ENCODE results near the gene SLC15A2.

Gene SLC15A2

GRCh38 chr3:121895121-121895520 is 920 bp downstream of the SLC15A2 start:
- CTCF ChIA-PET: interaction anchor here (1.2 to 1.8 kb wide), 2 partner anchors 14 to 418 kb away, joined by 3 to 4 read pairs; no protein-coding TSS in a partner anchor
- no peak for DNase-seq (ENCODE audit: extremely low spot score)
- TF ChIP-seq CTCF (IDR thresholded peaks at IDR 0.05; ENCODE audit: control extremely low read depth, extremely low read depth, low read depth, missing control alignments): no peak
- POLR2A ChIA-PET: no interaction called here

GRCh38 chr3:121895736-121896135 is 1.5 kb downstream of the SLC15A2 start:
- POLR2A ChIA-PET: no interaction called here
- CTCF ChIA-PET: interaction anchor here (1.2 kb wide), 1 partner anchor 417 kb away, joined by 3 read pairs; no protein-coding TSS in a partner anchor
- TF ChIP-seq CTCF (IDR thresholded peaks at IDR 0.05; ENCODE audit: control extremely low read depth, extremely low read depth, low read depth, missing control alignments): no peak
- no peak for DNase-seq (ENCODE audit: extremely low spot score)

GRCh38 chr3:121896823-121897222 is 2.6 kb downstream of the SLC15A2 start:
- CTCF ChIA-PET: interaction anchor here (1.0 kb wide), 1 partner anchor 14 kb away, joined by 3 read pairs; no protein-coding TSS in a partner anchor

GRCh38 chr3:121897296-121897695 is 3.1 kb downstream of the SLC15A2 start:
- no peak for DNase-seq (ENCODE audit: extremely low spot score)
- CTCF ChIA-PET: no interaction called here
- TF ChIP-seq CTCF (IDR thresholded peaks at IDR 0.05; ENCODE audit: control extremely low read depth, extremely low read depth, low read depth, missing control alignments): no peak
- POLR2A ChIA-PET: no interaction called here

More at GRCh38 chr3:121896823-121897222, 2.6 kb downstream of the SLC15A2 start:
- DNase-seq (ENCODE audit: extremely low spot score): no peak
- POLR2A ChIA-PET: no interaction called here
- TF ChIP-seq CTCF (IDR thresholded peaks at IDR 0.05; ENCODE audit: control extremely low read depth, extremely low read depth, low read depth, missing control alignments): no peak

GRCh38 chr3:121913305-121913990 is 19.2 kb downstream of the SLC15A2 start:
- ChIA-PET CTCF (interaction anchor here (2.3 kb wide), 1 partner anchor 8 kb away, joined by 5 read pairs; no protein-coding TSS in a partner anchor), POLR2A (no interaction called here)
- no peak for DNase-seq (ENCODE audit: extremely low spot score)
- TF ChIP-seq CTCF (IDR thresholded peaks at IDR 0.05; ENCODE audit: control extremely low read depth, extremely low read depth, low read depth, missing control alignments): no peak

GRCh38 chr3:121914081-121914998 is 20.1 kb downstream of the SLC15A2 start:
- no peak for DNase-seq (ENCODE audit: extremely low spot score)
- no peak for TF ChIP-seq CTCF (IDR thresholded peaks at IDR 0.05; ENCODE audit: control extremely low read depth, extremely low read depth, low read depth, missing control alignments)
- CTCF ChIA-PET: no interaction called here
- POLR2A ChIA-PET: no interaction called here
